Effector CD8-positive, alpha-beta T cell (primary cell): Measurements from ENCODE around the gene FAM114A1.
"Not testable (repeated sequence)": the region's sequence is repeated elsewhere in the genome, so short reads cannot be mapped to it uniquely, and the experiment has no call there.

Experiments used
- DNase-seq: peaks from one replicate; lab custom pipeline; 2025; lab: John Stamatoyannopoulos, UW

Gene FAM114A1

DNA sequence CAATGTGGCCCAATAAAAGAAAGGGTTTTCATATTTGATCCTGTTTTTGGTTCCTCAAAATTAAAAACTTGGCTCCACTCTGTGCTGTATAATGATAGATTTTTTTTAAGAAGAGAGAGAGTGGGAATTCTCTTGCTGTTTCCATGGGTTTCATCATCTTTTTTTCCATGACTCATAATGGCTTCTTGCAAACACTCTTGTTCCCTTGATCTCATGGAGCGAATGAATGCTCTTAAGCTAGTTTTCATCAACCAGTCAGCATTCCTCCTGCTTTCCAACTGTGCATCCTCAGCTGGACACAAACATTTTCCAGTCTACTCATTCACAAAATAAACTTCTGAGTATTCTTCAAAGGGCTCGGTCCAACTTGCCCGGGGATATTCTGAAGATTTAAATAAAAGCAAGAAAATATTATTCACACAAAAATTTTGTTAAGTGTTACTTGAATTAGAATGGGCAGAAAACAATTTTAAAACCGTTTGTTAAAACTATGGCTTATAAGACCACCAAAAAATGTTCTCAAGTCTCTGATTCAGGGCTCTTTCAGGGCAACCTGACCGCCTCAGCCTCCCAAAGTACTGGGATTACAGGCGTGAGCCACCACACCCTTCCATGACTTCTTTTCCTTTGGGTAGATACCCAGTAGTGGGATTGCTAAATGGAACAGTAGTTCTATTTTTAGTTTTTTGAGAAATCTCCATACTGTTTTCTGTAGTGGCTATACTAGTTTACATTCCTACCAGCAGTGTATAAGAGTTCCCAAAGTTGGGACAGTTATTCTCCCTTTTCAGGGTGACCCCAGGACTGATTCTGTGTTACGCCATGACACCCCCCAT lies 99.9 kb downstream of the FAM114A1 start:
- DNase-seq, result no peak

DNA sequence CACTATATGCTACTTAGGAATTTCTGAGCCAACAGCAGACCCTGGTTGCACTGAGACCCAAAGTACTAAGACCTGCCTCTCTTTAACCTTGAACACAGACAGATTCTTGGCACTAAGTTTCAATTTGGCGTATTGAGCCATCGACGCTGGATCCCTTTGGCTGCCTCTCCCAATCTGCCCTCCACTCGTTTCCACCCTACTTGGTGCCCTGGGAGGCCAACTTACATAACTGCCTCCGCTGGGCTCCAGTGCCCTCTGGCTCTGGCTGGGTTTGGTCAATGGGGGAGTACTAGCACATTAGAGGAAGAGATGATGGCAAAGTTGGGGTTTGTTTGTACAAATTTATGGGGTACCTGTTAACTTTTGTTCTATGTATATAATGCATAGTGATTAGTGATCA lies 101.1 kb downstream of the FAM114A1 start:
- no peak for DNase-seq

GRCh38 chr4:38976308-38976707 lies 108.7 kb downstream of the FAM114A1 start:
- no peak for DNase-seq

- DNase-seq, result no peak
These were observed 111.5 kb downstream of the FAM114A1 start for GRCh38 chr4:38979081-38979480.

GRCh38 chr4:38979511-38980230 lies 112.1 kb downstream of the FAM114A1 start:
- DNase-seq, result no peak

GRCh38 chr4:38980903-38981676 lies 113.5 kb downstream of the FAM114A1 start:
- no peak for DNase-seq

DNA sequence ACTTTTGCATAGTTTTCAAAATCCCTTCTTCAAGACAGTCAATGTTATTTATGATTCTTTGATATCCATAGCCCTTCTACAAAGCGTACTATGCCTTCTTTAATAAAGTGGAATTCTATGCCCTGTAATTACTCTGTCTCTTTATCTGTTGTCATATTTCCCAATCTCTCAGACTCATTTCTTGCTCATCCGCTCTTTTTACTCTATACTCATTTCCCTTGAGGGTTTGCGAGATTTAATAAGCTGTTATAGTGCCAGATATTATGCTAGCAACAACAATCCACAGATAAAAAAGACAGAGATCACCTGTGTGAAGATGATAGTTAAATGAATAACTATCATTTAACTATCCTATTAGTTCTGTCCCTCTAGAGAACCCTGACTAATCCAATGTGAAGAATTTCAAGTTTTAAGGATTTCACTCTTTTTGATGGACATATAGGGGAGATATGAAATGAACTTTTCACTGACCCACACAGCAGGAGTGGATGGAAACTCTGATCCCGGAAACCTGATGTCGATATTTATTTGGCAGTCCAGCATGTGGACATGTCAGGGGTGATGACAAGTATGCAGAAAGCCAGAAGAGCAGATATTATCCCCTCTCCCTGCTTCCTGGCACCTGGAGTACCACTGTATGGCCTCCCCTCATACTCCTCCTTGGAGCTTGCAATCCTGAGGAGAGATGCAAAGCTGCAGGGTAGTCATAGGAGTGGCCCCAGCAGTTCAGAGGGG lies 114.9 kb downstream of the FAM114A1 start:
- no peak for DNase-seq

GRCh38 chr4:38983291-38983690 lies 115.7 kb downstream of the FAM114A1 start:
- DNase-seq, result no peak

DNA sequence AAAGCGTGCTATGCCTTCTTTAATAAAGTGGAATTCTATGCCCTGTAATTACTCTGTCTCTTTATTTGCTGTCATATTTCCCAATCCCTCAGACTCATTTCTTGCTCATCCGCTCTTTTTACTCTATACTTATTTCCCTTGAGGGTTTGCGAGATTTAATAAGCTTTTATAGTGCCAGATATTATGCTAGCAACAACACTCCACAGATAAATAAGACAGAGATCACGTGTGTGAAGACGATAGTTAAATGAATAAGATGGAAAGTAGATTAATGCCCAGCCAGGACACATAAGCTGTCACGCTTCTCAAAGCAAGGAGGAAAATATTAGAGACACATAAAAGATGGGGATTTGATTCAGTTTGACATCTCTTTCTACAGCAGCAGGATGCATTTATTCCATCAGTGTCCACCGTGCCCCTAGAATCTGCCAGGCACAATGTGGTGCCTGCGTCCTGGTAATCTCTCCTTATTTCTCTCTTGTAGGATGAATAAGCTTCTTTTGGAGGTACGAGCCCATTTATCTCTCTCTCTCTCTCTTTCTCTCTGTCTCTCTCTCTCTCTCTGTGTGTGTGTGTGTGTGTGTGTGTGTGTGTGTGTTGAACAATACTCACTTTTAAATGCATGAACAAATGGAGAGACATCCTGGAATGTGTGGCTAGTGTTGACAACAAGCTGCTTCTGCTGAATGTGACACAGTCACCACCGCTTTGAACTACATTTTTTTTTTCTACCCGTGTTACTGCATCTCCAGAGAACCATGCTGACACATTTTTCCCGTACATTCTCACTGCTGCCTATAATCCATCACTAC lies 116.4 kb downstream of the FAM114A1 start:
- DNase-seq, result no peak

DNA sequence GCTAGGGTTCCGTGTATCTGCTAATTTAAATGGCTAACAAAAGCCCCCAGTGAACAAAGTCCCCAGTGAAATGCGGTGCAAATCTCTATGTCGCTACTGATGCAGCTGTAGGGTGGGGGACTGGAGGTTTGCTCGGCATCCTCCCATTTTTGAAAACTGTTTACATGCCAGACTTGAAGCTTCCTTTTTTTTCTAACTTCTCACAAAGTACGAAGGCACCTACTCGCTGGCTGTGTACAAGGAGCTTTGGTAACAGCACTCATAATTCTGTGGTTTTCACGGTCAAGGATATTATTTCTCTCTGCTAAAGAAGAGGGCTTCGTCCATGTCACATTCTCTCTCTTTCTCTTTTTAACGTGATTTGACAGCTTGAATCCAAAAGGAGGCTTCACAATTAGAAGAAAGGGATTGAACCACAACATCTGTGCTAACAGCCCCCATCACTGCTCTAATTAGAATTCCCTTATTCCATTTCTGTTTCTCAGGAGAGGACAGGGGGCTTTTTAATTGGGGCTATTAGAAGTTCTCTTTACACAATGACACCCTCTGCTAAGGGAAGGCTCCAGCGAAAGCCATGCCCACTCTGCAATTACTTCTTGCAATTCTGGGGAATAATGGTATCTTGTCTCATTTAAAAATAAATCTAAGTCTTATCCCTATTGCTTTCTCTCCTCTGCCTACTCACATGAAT lies 117.9 kb downstream of the FAM114A1 start:
- no peak for DNase-seq

GRCh38 chr4:38987491-38987890 lies 119.9 kb downstream of the FAM114A1 start:
- DNase-seq, result no peak

GRCh38 chr4:38988353-38988752 lies 120.7 kb downstream of the FAM114A1 start:
- DNase-seq, result not testable (repeated sequence)

DNA sequence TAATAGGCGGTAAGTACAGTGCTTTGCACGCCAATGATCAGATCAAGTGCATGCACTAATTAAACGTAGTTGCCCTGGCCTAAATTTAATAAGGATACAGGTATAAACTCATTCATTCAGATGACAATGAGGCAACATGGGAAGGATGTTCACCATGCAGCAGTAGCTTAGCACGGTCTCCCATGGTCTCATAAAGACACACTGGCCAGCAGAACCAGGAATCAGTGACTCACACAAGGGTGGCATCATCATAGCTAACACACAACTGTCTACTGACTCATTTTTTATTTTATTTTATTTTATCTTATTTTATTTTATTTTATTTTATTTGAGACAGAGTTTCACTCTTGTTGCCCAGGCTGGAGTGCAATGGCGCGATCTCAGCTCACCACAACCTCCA lies 121.9 kb downstream of the FAM114A1 start:
- no peak for DNase-seq

GRCh38 chr4:38990241-38990640 lies 122.6 kb downstream of the FAM114A1 start:
- DNase-seq, result no peak

DNA sequence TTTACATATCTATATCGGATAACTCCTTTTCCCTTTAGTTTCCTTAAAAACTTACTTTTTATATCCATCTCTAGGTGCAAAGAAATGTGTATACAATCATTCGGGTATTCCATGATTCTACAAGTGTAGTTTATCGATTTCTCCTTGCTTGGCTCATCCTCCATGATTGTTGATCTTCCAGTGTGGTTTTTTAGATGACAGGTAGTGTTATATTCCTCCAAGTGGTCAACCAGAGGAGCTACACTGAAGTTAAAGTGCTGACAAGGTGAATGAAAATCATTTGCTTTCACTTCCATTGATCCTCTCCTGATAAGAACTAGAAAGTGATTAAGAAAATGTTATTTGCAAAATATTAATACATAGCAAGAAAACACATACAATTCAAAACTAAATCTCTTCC lies 126.1 kb downstream of the FAM114A1 start:
- DNase-seq, result no peak

DNA sequence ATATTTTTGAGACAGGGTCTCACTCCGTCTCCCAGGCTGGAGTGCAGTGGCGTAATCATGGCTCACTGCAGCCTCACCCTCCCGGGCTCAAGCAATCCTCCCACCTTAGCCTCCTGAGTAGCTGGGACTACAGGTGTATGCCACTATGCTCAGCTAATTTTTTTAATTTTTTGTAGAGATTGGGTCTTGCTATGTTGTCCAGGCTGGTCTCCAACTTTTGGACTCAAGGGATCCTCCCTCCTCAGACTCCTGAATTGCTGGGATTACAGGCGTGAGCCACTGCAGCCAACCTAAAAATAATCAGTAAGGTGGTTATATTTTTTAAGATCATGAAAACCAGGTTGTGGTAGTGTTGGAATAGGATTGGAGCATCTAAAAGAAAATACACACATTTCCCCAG lies 126.5 kb downstream of the FAM114A1 start:
- DNase-seq, result no peak
